RPMI7951 (cell line): ENCODE results near the gene GCDH. TPM values are rescaled to one million over a fixed set of nuclear protein-coding genes. Genes with fewer than 3 reads are reported as not detected.
A peak's percentile ranks its signal among the peaks of the same experiment; 100 is the strongest.
"Not testable (repeated sequence)": the region's sequence is repeated elsewhere in the genome, so short reads cannot be mapped to it uniquely, and the experiment has no call there.

Experiments
- DNase-seq: peaks from one replicate; pipeline ENCODE4 v3.0.0-alpha.2; 2012; ENCODE audit warnings: low read depth
- total RNA-seq: library from RNA; depleted of rRNA; stranded (reverse); fragments of >200 nt; shearing (Covaris generic); gene quantifications from 2 replicates; pipeline ENCODE4 v1.2.3, GENCODE V29; 2014

GCDH gene
- total RNA-seq, 1 experiment from 2014 or later = 29.1 TPM

- DNase-seq = peak; percentile 74
Measured at GRCh38 chr19:12872941-12873890, 17.7 kb upstream of the GCDH start.

GRCh38 chr19:12873891-12874745 is 16.8 kb upstream of the GCDH start:
- no peak for DNase-seq

- DNase-seq = no peak
Measured at GRCh38 chr19:12875086-12875485, 15.9 kb upstream of the GCDH start.

- DNase-seq = peak; percentile 32
Measured at GRCh38 chr19:12880551-12881171, 10.3 kb upstream of the GCDH start.

GRCh38 chr19:12881172-12881808 is 9.7 kb upstream of the GCDH start, which contains the start of gene DNASE2:
Gene DNASE2 (minus strand): TSS chr19:12881449. CDS start chr19:12881375, 74 bp downstream.
- peak; percentile 92 for DNase-seq

- DNase-seq = no peak
Measured at GRCh38 chr19:12882589-12882988, 8.4 kb upstream of the GCDH start.

- no peak for DNase-seq
Measured at GRCh38 chr19:12884202-12884601, 6.8 kb upstream of the GCDH start.

- DNase-seq = no peak
Measured at GRCh38 chr19:12884627-12884925, 6.4 kb upstream of the GCDH start.

GRCh38 chr19:12884926-12885748 is 5.8 kb upstream of the GCDH start:
- no peak for DNase-seq

GRCh38 chr19:12885749-12886650 is 5.0 kb upstream of the GCDH start:
- DNase-seq = no peak

GRCh38 chr19:12886651-12886968 is 4.3 kb upstream of the GCDH start:
- no peak for DNase-seq

- no peak for DNase-seq
Measured at GRCh38 chr19:12886969-12887747, 3.8 kb upstream of the GCDH start, which contains the start of gene KLF1. Gene KLF1 (minus strand): TSS chr19:12887201. CDS start chr19:12887140, 61 bp downstream.

- DNase-seq = no peak
Measured at GRCh38 chr19:12888006-12888603, 2.9 kb upstream of the GCDH start.

GRCh38 chr19:12890299-12890786 is 617 bp upstream of the GCDH start:
- DNase-seq = not testable (repeated sequence)

GRCh38 chr19:12891553-12892021 is 627 bp downstream of the GCDH start:
- no peak for DNase-seq

- DNase-seq = no peak
Measured at GRCh38 chr19:12893582-12893981, 2.6 kb downstream of the GCDH start.

- DNase-seq = no peak
Measured at GRCh38 chr19:12896460-12896859, 5.5 kb downstream of the GCDH start.

GRCh38 chr19:12899891-12900518 is 9.0 kb downstream of the GCDH start:
- DNase-seq = no peak
